HG02759 (cell line): ENCODE results near the gene CYP8B1.
"Not testable (repeated sequence)": the region's sequence is repeated elsewhere in the genome, so short reads cannot be mapped to it uniquely, and the experiment has no call there.

Experiments
- ATAC-seq: cut with Tn5 transposase; IDR thresholded peaks from one replicate; pipeline ENCODE4 v1.9.1; 2021; ENCODE audit warnings: mild to moderate bottlenecking, moderate library complexity; ENCODE audit not compliant: unreplicated experiment

Gene CYP8B1

DNA sequence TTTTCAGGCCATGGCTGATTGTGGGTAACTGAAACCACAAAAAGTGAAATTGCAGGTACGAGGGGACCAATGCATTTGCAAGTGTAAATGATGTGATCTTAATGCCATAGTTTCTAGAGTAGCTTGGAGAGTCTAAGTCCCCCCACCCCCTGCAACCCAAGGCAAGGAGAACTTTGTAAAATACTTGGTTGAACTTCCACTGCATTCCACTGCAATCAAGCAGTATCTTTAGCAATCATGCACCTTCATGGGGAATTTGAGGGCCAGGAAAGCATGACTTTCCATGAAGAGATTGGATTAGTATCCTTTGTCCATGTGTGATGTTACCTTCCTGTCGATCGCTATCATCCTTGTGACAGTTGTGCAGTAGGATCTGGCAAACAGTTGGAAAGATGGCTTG, 11.4 kb upstream of the CYP8B1 start:
- no peak for ATAC-seq

- ATAC-seq: no peak
These were observed 10.7 kb upstream of the CYP8B1 start for GRCh38 chr3:42886294-42886822.

- ATAC-seq: no peak
These were observed 8.6 kb upstream of the CYP8B1 start for GRCh38 chr3:42884324-42884723.

DNA sequence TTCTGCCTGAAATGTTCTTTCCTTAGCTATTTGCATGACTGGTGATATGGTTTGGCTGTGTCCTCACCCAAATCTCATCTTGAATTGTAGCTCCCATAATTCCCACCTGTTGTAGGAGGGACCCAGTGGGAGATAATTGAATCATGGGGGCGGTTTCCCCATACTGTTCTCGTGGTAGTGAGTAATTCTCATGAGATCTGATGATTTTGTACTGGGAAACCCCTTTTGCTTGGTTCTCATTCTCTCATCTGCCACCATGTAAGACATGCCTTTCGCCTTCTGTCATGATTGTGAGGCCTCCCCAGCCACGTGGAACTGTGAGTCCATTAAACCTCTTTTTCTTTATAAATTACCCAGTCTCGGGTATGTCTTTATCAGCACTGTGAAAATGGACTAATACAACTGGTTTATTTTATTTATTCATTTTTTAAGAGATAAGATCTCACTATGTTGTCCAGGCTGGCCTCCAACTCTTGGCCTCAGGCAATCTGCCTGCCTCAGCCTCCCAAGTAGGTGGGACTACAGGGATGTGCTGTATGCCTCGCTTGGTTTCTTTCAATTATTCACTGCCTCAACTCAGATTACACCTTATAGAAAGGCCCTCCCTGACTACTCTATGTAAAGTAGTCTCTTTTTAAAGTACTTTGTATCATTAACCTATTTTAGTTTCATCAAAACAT, 7.7 kb upstream of the CYP8B1 start:
- not testable (repeated sequence) for ATAC-seq

- ATAC-seq: peak; percentile 98
These were observed 5.1 kb upstream of the CYP8B1 start for GRCh38 chr3:42880601-42881451.

DNA sequence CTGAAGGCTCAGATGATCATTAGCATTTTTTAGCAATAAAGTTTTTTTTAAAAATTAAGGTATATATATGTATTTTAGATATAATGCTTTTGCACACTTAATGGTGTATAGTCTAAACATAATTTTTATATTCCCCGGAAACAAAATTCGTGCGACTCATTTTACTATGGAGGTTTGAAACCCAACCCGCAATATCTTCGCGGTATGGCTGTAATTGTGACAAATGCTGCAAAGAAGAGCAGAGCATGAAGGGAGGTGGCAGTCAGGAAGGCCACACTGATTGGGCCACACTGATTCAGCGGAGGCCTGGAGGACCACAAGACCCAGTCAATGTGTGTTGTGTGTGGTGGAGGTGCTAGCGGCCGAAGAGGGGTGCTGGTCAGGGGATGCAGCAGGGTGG, 4.5 kb upstream of the CYP8B1 start:
- ATAC-seq: no peak

GRCh38 chr3:42877881-42878280, 2.2 kb upstream of the CYP8B1 start:
- no peak for ATAC-seq

DNA sequence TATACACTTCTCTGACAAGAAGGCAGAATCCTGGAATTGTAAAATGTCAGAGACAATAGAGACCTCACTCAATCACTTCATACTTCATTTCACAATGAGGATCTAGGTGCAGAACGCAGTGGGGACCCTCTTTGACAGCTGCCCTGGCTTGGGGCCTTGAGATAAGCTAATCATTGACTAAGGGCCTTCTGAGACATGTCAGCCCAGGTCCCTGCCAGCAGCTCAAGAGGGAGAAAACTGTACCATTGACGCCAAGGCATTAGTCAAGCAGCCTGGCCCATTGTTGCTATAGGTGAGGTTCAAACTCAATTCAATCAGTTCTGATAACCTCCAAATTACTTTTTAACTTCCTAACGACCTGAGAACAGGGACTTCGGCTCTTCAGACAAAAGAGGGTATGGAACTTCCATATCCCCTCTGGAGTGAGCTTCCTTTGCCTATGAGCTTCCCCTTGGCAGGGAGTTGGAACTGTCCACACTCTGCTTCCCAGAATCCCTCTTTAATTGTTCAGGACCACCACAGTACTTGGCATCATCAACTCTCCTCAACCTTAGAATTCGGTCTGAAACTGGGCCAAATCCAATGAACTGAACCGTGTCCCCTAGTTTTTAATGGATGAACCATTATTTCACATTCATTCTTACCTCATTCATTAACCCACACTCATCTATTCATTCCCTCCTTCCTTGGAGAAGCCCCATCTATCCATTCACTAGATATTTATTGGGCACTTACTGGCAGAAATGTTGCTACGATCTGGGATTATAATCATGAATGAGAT, 1.5 kb upstream of the CYP8B1 start:
- ATAC-seq: no peak

DNA sequence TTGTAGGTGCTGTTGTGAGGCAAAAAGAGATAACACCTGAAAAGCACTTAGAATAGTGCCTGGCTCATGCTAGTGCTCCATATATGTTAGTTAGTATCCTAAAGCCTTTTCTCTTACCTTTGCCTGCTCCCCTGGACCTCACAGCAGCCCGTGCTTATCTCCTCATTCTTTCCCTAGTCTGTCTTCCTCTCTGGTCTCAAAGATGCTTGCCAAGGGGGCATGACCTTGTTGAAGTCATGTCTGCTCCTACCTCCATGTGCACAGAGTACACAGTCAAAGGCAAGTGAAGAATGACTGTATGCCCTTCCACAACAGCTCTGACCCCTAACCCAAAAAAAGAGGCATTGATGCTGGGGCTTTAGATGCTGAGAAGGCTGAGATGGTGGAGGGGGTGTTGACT, 722 bp upstream of the CYP8B1 start:
- no peak for ATAC-seq

DNA sequence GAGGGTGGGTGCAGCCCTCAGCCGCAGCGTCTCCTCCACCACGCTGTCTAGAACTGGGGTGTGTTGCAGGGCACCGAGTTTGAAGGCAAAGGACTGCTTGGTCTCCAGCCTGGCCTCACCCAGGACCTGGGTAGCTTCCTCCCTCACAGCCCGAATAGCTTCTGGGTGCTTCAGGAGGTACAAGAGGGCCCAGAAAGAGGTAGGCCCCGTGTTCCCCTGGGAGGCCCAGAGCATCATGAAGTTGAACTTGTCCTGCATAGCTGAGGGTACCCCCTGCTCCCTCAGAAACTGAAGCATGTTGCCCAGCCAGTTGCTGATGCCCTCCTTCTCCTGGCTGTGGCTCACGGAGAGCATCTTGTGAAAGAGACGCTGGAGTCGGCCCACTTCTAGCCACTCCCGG, 930 bp downstream of the CYP8B1 start:
- ATAC-seq: no peak

GRCh38 chr3:42873221-42873982, 2.3 kb downstream of the CYP8B1 start:
- no peak for ATAC-seq

DNA sequence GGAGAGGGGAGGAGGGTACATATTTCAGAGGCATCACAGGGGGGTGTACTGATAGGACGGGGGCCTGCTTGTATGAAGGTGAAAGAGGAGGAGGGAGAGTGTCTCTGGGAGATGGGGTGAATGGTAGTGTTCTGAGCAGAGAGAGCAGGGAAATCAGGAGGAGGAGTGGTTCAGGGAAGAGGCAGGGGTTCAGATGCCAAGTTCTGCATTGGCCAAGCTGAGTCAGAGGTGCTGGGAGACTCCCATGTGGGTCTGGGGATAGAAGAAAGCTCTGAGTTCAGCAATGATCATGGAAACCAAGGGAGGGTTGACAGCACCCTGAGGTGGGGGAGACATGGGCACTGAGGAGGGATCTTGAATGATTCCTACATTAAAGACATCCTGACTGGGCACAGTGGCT, 3.0 kb downstream of the CYP8B1 start:
- ATAC-seq: no peak

GRCh38 chr3:42871592-42872196, 4.0 kb downstream of the CYP8B1 start:
- ATAC-seq: no peak

DNA sequence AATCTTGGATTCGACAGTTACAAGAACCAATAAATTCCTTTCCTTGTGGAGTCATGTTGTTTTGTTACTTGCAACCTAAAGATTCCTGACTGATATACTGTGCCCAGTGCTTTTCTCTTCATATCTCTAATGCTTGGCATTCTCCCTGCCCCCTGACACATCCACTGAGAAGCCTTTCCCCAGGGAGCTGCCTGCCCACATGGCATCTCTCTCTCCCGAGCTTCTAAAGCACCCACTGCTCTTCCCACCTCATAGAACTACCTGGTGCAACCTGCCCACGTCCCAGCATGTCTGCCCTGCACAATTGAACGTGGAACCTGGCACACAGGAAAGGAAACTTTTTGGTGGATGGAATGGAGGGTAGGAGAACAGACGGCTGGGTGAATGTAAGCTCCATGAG, 6.8 kb downstream of the CYP8B1 start:
- no peak for ATAC-seq

DNA sequence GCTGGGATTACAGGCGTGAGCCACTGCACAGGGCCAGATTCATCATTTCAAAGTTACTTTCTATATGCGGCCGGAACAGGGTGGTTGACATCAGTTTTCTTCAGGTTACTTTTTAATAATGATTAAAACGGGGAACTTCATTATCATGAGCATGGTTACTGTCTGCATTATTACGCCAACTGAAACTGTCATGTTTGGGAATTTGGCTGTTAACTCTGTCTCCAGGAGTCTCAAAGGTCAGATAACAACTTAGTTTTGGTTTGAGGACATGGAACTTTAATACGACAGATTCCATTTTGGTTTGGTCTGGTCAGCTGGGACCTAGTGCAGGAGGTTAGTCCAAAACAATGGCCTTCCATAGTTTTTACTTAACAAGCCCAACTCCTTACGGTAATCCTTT, 8.5 kb downstream of the CYP8B1 start:
- no peak for ATAC-seq

- ATAC-seq: no peak
These were observed 10.4 kb downstream of the CYP8B1 start for GRCh38 chr3:42865256-42865655.

DNA sequence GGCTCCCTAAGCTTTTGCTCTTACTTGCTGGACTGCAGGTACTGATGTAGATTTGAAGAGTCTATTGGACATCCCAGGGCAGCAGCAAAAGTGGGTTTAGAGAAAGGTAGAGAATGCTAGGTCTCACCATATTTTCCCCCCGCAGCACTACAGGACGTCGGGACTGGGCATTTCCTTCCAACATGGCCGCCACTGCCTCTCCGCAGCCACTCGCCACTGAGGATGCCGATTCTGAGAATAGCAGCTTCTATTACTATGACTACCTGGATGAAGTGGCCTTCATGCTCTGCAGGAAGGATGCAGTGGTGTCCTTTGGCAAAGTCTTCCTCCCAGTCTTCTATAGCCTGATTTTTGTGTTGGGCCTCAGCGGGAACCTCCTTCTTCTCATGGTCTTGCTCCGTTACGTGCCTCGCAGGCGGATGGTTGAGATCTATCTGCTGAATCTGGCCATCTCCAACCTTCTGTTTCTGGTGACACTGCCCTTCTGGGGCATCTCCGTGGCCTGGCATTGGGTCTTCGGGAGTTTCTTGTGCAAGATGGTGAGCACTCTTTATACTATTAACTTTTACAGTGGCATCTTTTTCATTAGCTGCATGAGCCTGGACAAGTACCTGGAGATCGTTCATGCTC, 11.2 kb downstream of the CYP8B1 start:
- ATAC-seq: no peak

- ATAC-seq: no peak
These were observed 19.1 kb downstream of the CYP8B1 start for GRCh38 chr3:42856544-42856943.

DNA sequence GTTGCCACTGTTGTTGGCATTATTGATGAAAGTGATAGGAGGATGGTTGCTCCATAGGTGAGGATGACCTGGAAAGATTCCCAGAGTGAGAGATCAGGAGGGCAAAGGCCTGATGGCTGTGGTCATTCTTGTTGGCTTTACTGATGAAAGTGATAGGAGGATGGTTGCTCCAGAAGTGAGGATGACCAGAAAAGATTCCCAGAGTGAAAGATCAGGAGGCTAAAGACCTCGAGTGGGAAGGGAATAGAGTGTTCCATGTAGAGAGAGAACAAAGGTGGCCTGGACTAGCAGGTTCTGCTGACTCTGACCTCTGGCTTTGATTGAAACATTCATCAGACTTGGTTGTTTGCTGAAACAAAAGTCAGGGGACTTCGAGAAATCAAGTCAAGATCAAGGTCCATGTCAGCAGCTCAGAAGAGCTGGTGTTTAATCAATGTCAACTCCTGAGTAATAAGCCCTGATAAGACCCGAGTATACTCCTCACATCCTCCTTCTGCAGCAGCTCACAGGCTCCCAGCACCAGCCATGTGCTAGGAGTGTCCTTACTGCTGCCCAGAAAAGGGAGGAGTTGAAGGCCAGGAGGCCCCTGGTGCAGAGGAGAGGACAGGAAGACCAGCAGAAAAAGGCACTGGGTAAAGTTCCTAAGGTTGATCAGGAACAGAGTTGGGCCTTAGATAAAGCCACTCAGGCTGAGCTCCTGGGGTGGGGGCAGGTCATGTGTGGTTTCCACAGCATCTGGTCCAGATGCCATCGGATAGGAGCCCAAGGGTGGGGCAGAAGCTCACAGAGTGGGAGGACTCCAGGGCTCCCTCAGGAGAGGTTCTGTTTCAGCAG, 19.9 kb downstream of the CYP8B1 start:
- ATAC-seq: no peak
